H1 (cell line): ENCODE data around the gene TAP2. TPM values are rescaled to one million over a fixed set of nuclear protein-coding genes. Genes with fewer than 3 reads are reported as not detected.

Source experiments
- ASH2L ChIP-seq: fragments of 200-600, 300-600 bp; sonication (generic); IDR thresholded peaks from one replicate; pipeline ENCODE4 v1.7.1; 2017; ENCODE audit warnings: low read length
- BRCA1 ChIP-seq: IDR thresholded peaks from 2 replicates; pipeline ENCODE4 v1.6.1; 2012; ENCODE audit warnings: low read depth, low read length, improper control_type of control experiment
- CBX8 ChIP-seq: fragments of 300-800, 300-1000 bp; sonication (generic); IDR thresholded peaks from 2 replicates; pipeline ENCODE4 v1.7.1; 2016; ENCODE audit warnings: low read depth, low read length, borderline replicate concordance
- CEBPB ChIP-seq: IDR thresholded peaks from 2 replicates; pipeline ENCODE4 v1.6.1; 2012; ENCODE audit warnings: low read depth, low read length
- CHD2 ChIP-seq: IDR thresholded peaks from 2 replicates; pipeline ENCODE4 v1.6.1; 2012; ENCODE audit warnings: low read length, improper control_type of control experiment
- CTCF ChIP-seq, 3 experiments: IDR thresholded peaks; 1 replicate in 2 of 3; 2 replicates in 1 of 3; pipeline versions ENCODE4 v1.5.1 to v1.6.1; 2011; ENCODE audit warnings: low read length in 3 of 3, mild to moderate bottlenecking in 3 of 3, inconsistent platforms in 2 of 3, low read depth in 1 of 3, moderate library complexity in 1 of 3; ENCODE audit not compliant: insufficient read depth in 1 of 3; ENCODE audit errors: control extremely low read depth in 1 of 3
- KDM4A ChIP-seq: IDR thresholded peaks from one replicate; pipeline ENCODE4 v1.7.1; 2012; ENCODE audit warnings: low read depth, mild to moderate bottlenecking, moderate library complexity, low read length, inconsistent platforms; ENCODE audit not compliant: severe bottlenecking
- PHF8 ChIP-seq: fragments of 200-600 bp; sonication (generic); conservative IDR thresholded peaks from 2 replicates; pipeline ENCODE4 v1.7.1; 2012; ENCODE audit warnings: low read depth, mild to moderate bottlenecking, inconsistent platforms, low read length, moderate library complexity
- POLR2A ChIP-seq, 2 experiments: IDR thresholded peaks; 1 replicate in 1 of 2; 2 replicates in 1 of 2; pipeline ENCODE4 v1.6.1; 2011; ENCODE audit warnings: low read depth in 2 of 2, low read length in 2 of 2, mild to moderate bottlenecking in 2 of 2; ENCODE audit errors: control extremely low read depth in 1 of 2
- POU5F1 ChIP-seq: IDR thresholded peaks from 2 replicates; pipeline ENCODE4 v1.6.1; 2011; ENCODE audit warnings: low read depth, mild to moderate bottlenecking, low read length, moderate library complexity
- RAD21 ChIP-seq, 2 experiments: IDR thresholded peaks in 1 of 2; conservative IDR thresholded peaks in 1 of 2; 2 replicates each; pipeline ENCODE4 v1.6.1; 2011; ENCODE audit warnings: low read depth in 2 of 2, low read length in 2 of 2, improper control_type of control experiment in 1 of 2, inconsistent platforms in 1 of 2, mild to moderate bottlenecking in 1 of 2, moderate library complexity in 1 of 2
- RBBP5 ChIP-seq: IDR thresholded peaks from 2 replicates; pipeline ENCODE4 v1.7.1; 2012; ENCODE audit warnings: low read depth, mild to moderate bottlenecking, inconsistent platforms, low read length, moderate library complexity, borderline replicate concordance
- SAP30 ChIP-seq: fragments of 300-600 bp; sonication (generic); IDR thresholded peaks from 2 replicates; pipeline ENCODE4 v1.7.1; 2012; ENCODE audit warnings: low read length, moderate library complexity, mild to moderate bottlenecking, inconsistent platforms; ENCODE audit not compliant: insufficient read depth, insufficient replicate concordance
- SIN3A ChIP-seq, 2 experiments: IDR thresholded peaks in 1 of 2; conservative IDR thresholded peaks in 1 of 2; 2 replicates each; pipeline ENCODE4 v1.6.1; 2011 to 2012; ENCODE audit warnings: low read length in 2 of 2, improper control_type of control experiment in 1 of 2, low read depth in 1 of 2, mild to moderate bottlenecking in 1 of 2
- SIRT6 ChIP-seq: IDR thresholded peaks from one replicate; pipeline ENCODE4 v1.7.1; 2012; ENCODE audit warnings: low read length, inconsistent platforms
- SUZ12 ChIP-seq: fragments of 200-600 bp; sonication (generic); IDR thresholded peaks from 2 replicates; pipeline ENCODE4 v1.6.1; 2012; ENCODE audit warnings: mild to moderate bottlenecking, inconsistent platforms, low read length, moderate library complexity, mixed read lengths
- TAF1 ChIP-seq: IDR thresholded peaks from 2 replicates; pipeline ENCODE4 v1.6.1; 2011; ENCODE audit warnings: mild to moderate bottlenecking, low read depth, low read length
- TAF7 ChIP-seq: optimal IDR thresholded peaks from 2 replicates; pipeline ENCODE3; 2011; ENCODE audit warnings: low read depth, mild to moderate bottlenecking, inconsistent platforms, low read length, moderate library complexity, borderline replicate concordance
- TCF12 ChIP-seq: IDR thresholded peaks from 2 replicates; pipeline ENCODE4 v1.6.1; 2011; ENCODE audit warnings: low read depth, mild to moderate bottlenecking, low read length
- TEAD4 ChIP-seq: IDR thresholded peaks from 2 replicates; pipeline ENCODE4 v1.6.1; 2012; ENCODE audit warnings: low read depth, low read length, inconsistent platforms, mixed read lengths
- polyA plus RNA-seq, 7 experiments: library from polyadenylated mRNA; depleted of rRNA in 3 of 7; stranded (reverse) in 5 of 7; unstranded in 2 of 7; fragments of >200 nt in 5 of 7; fragments of 200-250 nt in 2 of 7; gene quantifications; 1 replicate in 5 of 7; 2 replicates in 1 of 7; 4 replicates in 1 of 7; pipeline versions ENCODE4 v1.2.1 to v1.2.3, GENCODE V29; 2011 to 2013; ENCODE audit warnings: missing spikeins in 2 of 7, mixed read lengths in 2 of 7
- total RNA-seq: library from RNA; stranded (reverse); fragmentation: NEBNext Ultra II Directional; extraction: Animal tissue kit (Norgen Biotek cat#: 25700); gene quantifications from 2 replicates; pipeline ENCODE4 v1.2.1, GENCODE V29; 2021
- TF ChIP-seq, protein P1 (sequence below): IDR thresholded peaks from 2 replicates; pipeline ENCODE4 v1.6.1; 2012; ENCODE audit warnings: inconsistent platforms

Gene TAP2
- total and polyA plus RNA-seq, 2 of the 8 experiments (the other 6 are each of a cell fraction or from before 2014, with no cell fraction given) = 11.3 to 27.2 TPM

DNA sequence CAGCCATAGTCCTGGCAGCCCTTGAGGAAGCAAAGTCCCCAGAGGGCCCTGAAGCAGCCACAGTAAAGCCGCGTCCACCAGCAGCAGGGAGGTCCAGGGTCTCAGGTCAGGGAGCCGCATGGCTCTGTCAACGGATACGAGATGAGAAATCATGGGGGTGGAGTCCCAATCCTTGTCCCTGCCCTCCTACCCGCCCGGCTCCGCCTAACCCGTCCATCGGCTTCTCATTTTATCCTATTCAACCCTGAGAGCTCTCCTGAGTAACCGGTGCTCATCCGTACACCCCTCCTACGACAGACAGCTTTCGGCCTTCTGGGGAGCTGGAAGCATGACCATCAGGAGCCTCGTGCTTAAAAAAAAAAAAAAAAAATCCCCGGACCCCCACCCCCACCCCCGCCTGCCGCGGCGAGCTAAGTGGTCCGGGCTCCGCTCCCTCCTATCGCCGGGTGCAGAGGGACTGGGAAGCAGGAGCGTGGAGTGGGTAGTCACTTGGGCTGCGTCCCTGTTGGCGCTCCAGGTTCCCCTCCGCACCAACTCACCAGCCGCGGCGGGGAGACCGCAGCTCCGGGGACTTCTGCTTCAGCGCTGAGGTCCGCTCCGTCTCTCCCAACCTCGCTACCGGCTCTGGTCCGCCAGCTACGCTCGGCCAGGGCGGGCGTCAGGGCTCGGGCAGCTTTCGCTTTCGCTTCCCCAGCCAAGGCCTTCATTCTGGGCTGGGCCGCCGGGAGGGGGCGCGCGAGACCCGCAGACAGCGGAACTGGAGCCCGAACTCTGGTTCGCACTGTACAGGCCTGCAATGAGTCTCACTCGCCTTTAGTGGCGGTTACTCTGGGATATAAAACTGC is at the start of gene TAP2 (continued):
- TF ChIP-seq PHF8 = peak; percentile 63
- TF ChIP-seq SIRT6 = no peak
- TF ChIP-seq, protein P1, sequence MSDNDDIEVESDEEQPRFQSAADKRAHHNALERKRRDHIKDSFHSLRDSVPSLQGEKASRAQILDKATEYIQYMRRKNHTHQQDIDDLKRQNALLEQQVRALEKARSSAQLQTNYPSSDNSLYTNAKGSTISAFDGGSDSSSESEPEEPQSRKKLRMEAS = peak; percentile 71
- peak; percentile 81 for TF ChIP-seq KDM4A
- peak; percentile 34 for TF ChIP-seq TAF7
- TF ChIP-seq ASH2L = peak; percentile 91
- no peak for TF ChIP-seq TCF12
- TF ChIP-seq CTCF (IDR thresholded peaks at IDR 0.05; ENCODE audit: control extremely low read depth in 1 of 3, insufficient read depth in 1 of 3, low read depth in 1 of 3, low read length in 3 of 3) = peak; percentile 70 to 97 (median 95)
- no peak for TF ChIP-seq POU5F1
- TF ChIP-seq TEAD4 = no peak
- no peak for TF ChIP-seq CBX8
- peak; percentile 81 to 82; a peak in 3 of 4 replicates for TF ChIP-seq SIN3A (conservative IDR thresholded peaks at IDR 0.05 in 1 of 2, IDR thresholded peaks at IDR 0.05 in 1 of 2; ENCODE audit: low read depth in 1 of 2, low read length in 2 of 2)
- TF ChIP-seq SUZ12 = no peak
- peak; percentile 64 for TF ChIP-seq SAP30
- no peak for TF ChIP-seq BRCA1
- 0 out of 2 replicates have a peak, but pooled peaks have one; percentile 5 for TF ChIP-seq CEBPB
- TF ChIP-seq RAD21 (IDR thresholded peaks at IDR 0.05 in 1 of 2, conservative IDR thresholded peaks at IDR 0.05 in 1 of 2; ENCODE audit: low read depth in 2 of 2, low read length in 2 of 2) = peak; percentile 92 to 94
- peak; percentile 64; the same call in 1 of the 2 replicates for TF ChIP-seq TAF1
- TF ChIP-seq RBBP5 = peak; percentile 93
- 0 out of 2 replicates have a peak, but pooled peaks have one; percentile 37 for TF ChIP-seq CHD2
- peak in 1 of 2 experiments; percentile 62; a peak in 1 of 3 replicates for TF ChIP-seq POLR2A (IDR thresholded peaks at IDR 0.05; ENCODE audit: control extremely low read depth in 1 of 2, low read depth in 2 of 2, low read length in 2 of 2)
